ENCODE measurements around the gene PATL1.
"Not testable (repeated sequence)": the region's sequence is repeated elsewhere in the genome, so short reads cannot be mapped to it uniquely, and the experiment has no call there.

PATL1 gene

DNA sequence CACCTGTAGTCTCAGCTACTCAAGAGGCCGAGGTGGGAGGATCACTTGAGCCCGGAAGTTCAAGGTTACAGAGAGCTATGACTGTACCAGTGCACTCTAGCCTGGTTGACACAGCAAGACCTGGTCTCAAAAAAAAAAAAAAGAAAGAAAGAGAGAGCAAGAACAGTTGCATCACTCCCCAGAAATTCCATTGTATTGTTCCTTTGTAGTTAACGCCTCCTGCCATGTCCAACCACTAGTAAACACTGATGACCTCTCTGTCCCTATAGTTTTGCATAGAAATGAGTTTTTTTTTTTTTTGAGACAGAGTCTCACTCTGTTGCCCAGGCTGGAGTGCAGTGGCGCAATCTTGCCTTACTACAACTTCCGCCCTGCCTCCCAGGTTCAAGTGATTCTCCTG, 10.8 kb downstream of the PATL1 start:
- H3K36me3 ChIP-seq (ENCODE audit: control insufficient read depth, insufficient read depth, low read length), result peaks cover 68% of the 10 kb centered on the region
- no peak overlapping the region for H3K4me3 ChIP-seq (ENCODE audit: insufficient read depth, low read depth, low read length, poor library complexity, severe bottlenecking)
- no peaks in the 10 kb centered on the region for H3K27me3 ChIP-seq (replicated peaks; ENCODE audit: control insufficient read depth, insufficient read depth, low read length, poor library complexity, severe bottlenecking)
- no peak overlapping the region for H3K27ac ChIP-seq (ENCODE audit: insufficient read depth, low read length, poor library complexity, severe bottlenecking)
- no peaks in the 10 kb centered on the region for H3K4me1 ChIP-seq (ENCODE audit: control insufficient read depth, insufficient read depth, low read length, poor library complexity, severe bottlenecking)
- DNase-seq, result no peak
- H3K9me3 ChIP-seq (ENCODE audit: control insufficient read depth, low read length), result no peaks in the 10 kb centered on the region

DNA sequence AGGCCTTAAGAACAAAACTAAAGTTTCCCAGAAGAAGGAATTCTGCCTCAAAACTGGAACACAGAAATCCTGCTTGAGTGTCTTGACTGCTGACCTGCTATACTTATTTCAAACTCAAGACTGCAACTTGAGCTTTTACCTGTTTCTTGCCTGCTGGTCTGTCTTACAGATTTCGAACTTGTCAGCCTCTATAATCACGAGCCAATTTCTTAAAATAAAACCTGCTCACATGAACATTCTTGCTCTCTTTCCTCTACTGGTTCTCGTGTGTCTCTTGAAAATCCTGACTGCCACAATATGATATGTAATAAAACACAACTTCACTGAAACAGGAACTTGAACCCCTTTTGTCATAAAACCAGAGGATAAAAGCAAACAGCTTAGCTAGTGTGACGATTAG, 13.9 kb downstream of the PATL1 start:
- Histone ChIP-seq H3K36me3 (ENCODE audit: control insufficient read depth, insufficient read depth, low read length) (peaks cover 93% of the 10 kb centered on the region), H3K9me3 (ENCODE audit: control insufficient read depth, low read length) (no peaks in the 10 kb centered on the region), H3K27ac (ENCODE audit: insufficient read depth, low read length, poor library complexity, severe bottlenecking) (no peak overlapping the region), H3K27me3 (replicated peaks; ENCODE audit: control insufficient read depth, insufficient read depth, low read length, poor library complexity, severe bottlenecking) (no peaks in the 10 kb centered on the region), H3K4me1 (ENCODE audit: control insufficient read depth, insufficient read depth, low read length, poor library complexity, severe bottlenecking) (no peaks in the 10 kb centered on the region), H3K4me3 (ENCODE audit: insufficient read depth, low read depth, low read length, poor library complexity, severe bottlenecking) (no peak overlapping the region)
- no peak for DNase-seq

GRCh38 chr11:59647245-59647980, 21.4 kb downstream of the PATL1 start:
- H3K36me3 ChIP-seq (ENCODE audit: control insufficient read depth, insufficient read depth, low read length), result peaks cover 94% of the 10 kb centered on the region

DNA sequence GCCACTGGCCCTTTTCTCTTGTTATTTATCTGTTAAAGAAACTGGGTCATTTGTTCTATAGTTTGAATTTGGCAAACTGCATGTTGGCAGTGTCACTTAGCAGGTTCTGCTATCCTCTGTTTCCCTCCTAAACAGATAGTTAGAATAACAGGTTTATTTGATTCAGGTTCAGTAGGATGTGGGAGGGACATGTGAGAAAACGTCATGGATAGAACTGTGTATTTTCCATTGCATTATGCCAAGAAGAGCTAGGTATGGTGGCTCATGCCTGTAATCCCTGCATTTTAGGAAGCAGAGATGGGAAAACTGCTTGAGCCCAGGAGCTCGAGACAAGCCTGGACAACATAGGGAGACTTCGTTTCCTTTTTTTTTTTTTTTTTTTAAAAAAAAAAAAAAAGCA, 24.3 kb downstream of the PATL1 start:
- Histone ChIP-seq H3K4me1 (ENCODE audit: control insufficient read depth, insufficient read depth, low read length, poor library complexity, severe bottlenecking) (no peaks in the 10 kb centered on the region), H3K9me3 (ENCODE audit: control insufficient read depth, low read length) (no peaks in the 10 kb centered on the region), H3K27ac (ENCODE audit: insufficient read depth, low read length, poor library complexity, severe bottlenecking) (no peak overlapping the region), H3K27me3 (replicated peaks; ENCODE audit: control insufficient read depth, insufficient read depth, low read length, poor library complexity, severe bottlenecking) (no peaks in the 10 kb centered on the region), H3K36me3 (ENCODE audit: control insufficient read depth, insufficient read depth, low read length) (peaks cover 93% of the 10 kb centered on the region), H3K4me3 (ENCODE audit: insufficient read depth, low read depth, low read length, poor library complexity, severe bottlenecking) (no peak overlapping the region)
- DNase-seq, result no peak

More at GRCh38 chr11:59647245-59647980, 21.4 kb downstream of the PATL1 start:
- no peak for DNase-seq
- H3K27ac ChIP-seq (ENCODE audit: insufficient read depth, low read length, poor library complexity, severe bottlenecking), result no peak overlapping the region
- no peak overlapping the region for H3K4me3 ChIP-seq (ENCODE audit: insufficient read depth, low read depth, low read length, poor library complexity, severe bottlenecking)
- no peaks in the 10 kb centered on the region for H3K4me1 ChIP-seq (ENCODE audit: control insufficient read depth, insufficient read depth, low read length, poor library complexity, severe bottlenecking)
- no peaks in the 10 kb centered on the region for H3K27me3 ChIP-seq (replicated peaks; ENCODE audit: control insufficient read depth, insufficient read depth, low read length, poor library complexity, severe bottlenecking)
- no peaks in the 10 kb centered on the region for H3K9me3 ChIP-seq (ENCODE audit: control insufficient read depth, low read length)

DNA sequence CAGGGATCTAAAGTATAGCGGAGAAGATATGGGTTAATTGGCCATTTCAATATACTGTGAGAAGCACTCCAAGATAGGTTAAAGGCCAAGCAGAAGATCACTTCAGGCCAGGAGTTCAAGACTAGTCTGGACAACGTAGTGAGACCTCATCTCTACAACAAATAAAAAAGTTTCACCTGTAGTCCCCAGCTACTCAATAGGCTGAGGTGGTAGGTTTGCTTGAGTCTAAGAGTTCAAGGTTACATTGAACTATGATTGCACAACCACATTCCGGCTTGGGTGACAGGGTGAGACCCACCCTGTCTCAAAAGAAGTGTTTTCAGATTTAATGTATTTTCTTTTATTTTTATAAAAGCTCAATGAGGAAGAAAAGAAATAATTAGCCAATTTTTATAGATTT, 25.4 kb downstream of the PATL1 start:
- no peak for DNase-seq
- Histone ChIP-seq H3K9me3 (ENCODE audit: control insufficient read depth, low read length) (no peaks in the 10 kb centered on the region), H3K27ac (ENCODE audit: insufficient read depth, low read length, poor library complexity, severe bottlenecking) (no peak overlapping the region), H3K27me3 (replicated peaks; ENCODE audit: control insufficient read depth, insufficient read depth, low read length, poor library complexity, severe bottlenecking) (no peaks in the 10 kb centered on the region), H3K4me1 (ENCODE audit: control insufficient read depth, insufficient read depth, low read length, poor library complexity, severe bottlenecking) (no peaks in the 10 kb centered on the region), H3K36me3 (ENCODE audit: control insufficient read depth, insufficient read depth, low read length) (peaks cover 93% of the 10 kb centered on the region), H3K4me3 (ENCODE audit: insufficient read depth, low read depth, low read length, poor library complexity, severe bottlenecking) (no peak overlapping the region)

- Histone ChIP-seq H3K4me1 (ENCODE audit: control insufficient read depth, insufficient read depth, low read length, poor library complexity, severe bottlenecking) (no peaks in the 10 kb centered on the region), H3K4me3 (ENCODE audit: insufficient read depth, low read depth, low read length, poor library complexity, severe bottlenecking) (no peak overlapping the region), H3K27me3 (replicated peaks; ENCODE audit: control insufficient read depth, insufficient read depth, low read length, poor library complexity, severe bottlenecking) (no peaks in the 10 kb centered on the region), H3K9me3 (ENCODE audit: control insufficient read depth, low read length) (no peaks in the 10 kb centered on the region), H3K27ac (ENCODE audit: insufficient read depth, low read length, poor library complexity, severe bottlenecking) (no peak overlapping the region), H3K36me3 (ENCODE audit: control insufficient read depth, insufficient read depth, low read length) (peaks cover 91% of the 10 kb centered on the region)
- no peak for DNase-seq
Observed at GRCh38 chr11:59641156-59641555, 27.7 kb downstream of the PATL1 start.

- no peak overlapping the region for H3K4me3 ChIP-seq (ENCODE audit: insufficient read depth, low read depth, low read length, poor library complexity, severe bottlenecking)
- no peaks in the 10 kb centered on the region for H3K9me3 ChIP-seq (ENCODE audit: control insufficient read depth, low read length)
- no peak overlapping the region for H3K27ac ChIP-seq (ENCODE audit: insufficient read depth, low read length, poor library complexity, severe bottlenecking)
- H3K4me1 ChIP-seq (ENCODE audit: control insufficient read depth, insufficient read depth, low read length, poor library complexity, severe bottlenecking), result no peaks in the 10 kb centered on the region
- no peaks in the 10 kb centered on the region for H3K27me3 ChIP-seq (replicated peaks; ENCODE audit: control insufficient read depth, insufficient read depth, low read length, poor library complexity, severe bottlenecking)
- no peak for DNase-seq
- peaks cover 2% of the 10 kb centered on the region for H3K36me3 ChIP-seq (ENCODE audit: control insufficient read depth, insufficient read depth, low read length)
Observed at GRCh38 chr11:59630493-59630892, 38.3 kb downstream of the PATL1 start.

GRCh38 chr11:59629996-59630395, 38.8 kb downstream of the PATL1 start:
- Histone ChIP-seq H3K9me3 (ENCODE audit: control insufficient read depth, low read length) (no peaks in the 10 kb centered on the region), H3K27ac (ENCODE audit: insufficient read depth, low read length, poor library complexity, severe bottlenecking) (no peak overlapping the region), H3K4me1 (ENCODE audit: control insufficient read depth, insufficient read depth, low read length, poor library complexity, severe bottlenecking) (no peaks in the 10 kb centered on the region), H3K27me3 (replicated peaks; ENCODE audit: control insufficient read depth, insufficient read depth, low read length, poor library complexity, severe bottlenecking) (no peaks in the 10 kb centered on the region), H3K4me3 (ENCODE audit: insufficient read depth, low read depth, low read length, poor library complexity, severe bottlenecking) (no peak overlapping the region), H3K36me3 (ENCODE audit: control insufficient read depth, insufficient read depth, low read length) (no peaks in the 10 kb centered on the region)
- DNase-seq, result no peak

GRCh38 chr11:59626969-59627368, 41.9 kb downstream of the PATL1 start:
- not testable (repeated sequence) for H3K4me1 ChIP-seq (ENCODE audit: control insufficient read depth, insufficient read depth, low read length, poor library complexity, severe bottlenecking); H3K9me3 ChIP-seq (ENCODE audit: control insufficient read depth, low read length); H3K27me3 ChIP-seq (replicated peaks; ENCODE audit: control insufficient read depth, insufficient read depth, low read length, poor library complexity, severe bottlenecking); DNase-seq; H3K27ac ChIP-seq (ENCODE audit: insufficient read depth, low read length, poor library complexity, severe bottlenecking); H3K4me3 ChIP-seq (ENCODE audit: insufficient read depth, low read depth, low read length, poor library complexity, severe bottlenecking); H3K36me3 ChIP-seq (ENCODE audit: control insufficient read depth, insufficient read depth, low read length)

DNA sequence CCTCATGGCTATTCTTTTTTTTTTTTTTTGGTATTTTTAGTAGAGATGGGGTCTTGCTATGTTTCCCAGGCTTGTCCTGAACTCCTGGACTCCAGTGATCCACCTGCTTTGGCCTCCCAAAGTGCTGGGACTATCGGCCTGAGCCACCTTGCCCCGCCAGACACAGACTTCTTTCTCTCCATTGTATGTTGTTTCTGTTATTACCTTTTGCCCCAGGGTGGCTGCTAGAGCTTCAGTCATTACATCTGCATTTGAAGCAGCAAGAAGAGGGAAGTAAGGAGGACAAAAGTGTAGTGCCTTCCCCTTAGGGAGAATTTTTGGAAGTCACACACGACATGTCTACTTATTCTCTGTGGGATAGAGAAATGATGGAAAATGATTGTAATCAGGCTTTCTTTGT, 43.1 kb downstream of the PATL1 start:
- Histone ChIP-seq H3K27me3 (replicated peaks; ENCODE audit: control insufficient read depth, insufficient read depth, low read length, poor library complexity, severe bottlenecking) (no peaks in the 10 kb centered on the region), H3K4me3 (ENCODE audit: insufficient read depth, low read depth, low read length, poor library complexity, severe bottlenecking) (no peak overlapping the region), H3K36me3 (ENCODE audit: control insufficient read depth, insufficient read depth, low read length) (no peaks in the 10 kb centered on the region), H3K9me3 (ENCODE audit: control insufficient read depth, low read length) (no peaks in the 10 kb centered on the region), H3K27ac (ENCODE audit: insufficient read depth, low read length, poor library complexity, severe bottlenecking) (no peak overlapping the region), H3K4me1 (ENCODE audit: control insufficient read depth, insufficient read depth, low read length, poor library complexity, severe bottlenecking) (no peaks in the 10 kb centered on the region)
- DNase-seq, result no peak
